IPS-20b (cell line): ENCODE results near the gene GLI3.

Experiments
- H3K27ac ChIP-seq: one replicate; pipeline ENCODE4 v1.5.1; 2013; ENCODE audit warnings: low read length
- H3K27me3 ChIP-seq: 2 replicates; pipeline ENCODE4 v1.6.1; 2013; ENCODE audit warnings: mild to moderate bottlenecking, low read length, inconsistent platforms; ENCODE audit not compliant: insufficient read depth
- H3K36me3 ChIP-seq: 2 replicates; pipeline ENCODE4 v1.6.1; 2013; ENCODE audit warnings: low read depth, mild to moderate bottlenecking, inconsistent platforms, low read length, moderate library complexity; ENCODE audit not compliant: insufficient read depth
- H3K4me1 ChIP-seq: 2 replicates; pipeline ENCODE4 v1.6.1; 2013; ENCODE audit warnings: mild to moderate bottlenecking, control low read depth, inconsistent platforms, low read length, moderate library complexity; ENCODE audit not compliant: insufficient read depth
- H3K4me3 ChIP-seq: 2 replicates; pipeline ENCODE4 v1.5.1; 2013; ENCODE audit warnings: mild to moderate bottlenecking, low read length, inconsistent platforms
- H3K9ac ChIP-seq: 2 replicates; pipeline ENCODE4 v1.6.1; 2013; ENCODE audit warnings: low read depth, mild to moderate bottlenecking, inconsistent platforms, low read length, moderate library complexity
- H3K9me3 ChIP-seq: 2 replicates; pipeline ENCODE4 v1.6.1; 2013; ENCODE audit warnings: mild to moderate bottlenecking, low read depth, low read length, inconsistent platforms; ENCODE audit not compliant: insufficient read depth

GLI3 gene

DNA sequence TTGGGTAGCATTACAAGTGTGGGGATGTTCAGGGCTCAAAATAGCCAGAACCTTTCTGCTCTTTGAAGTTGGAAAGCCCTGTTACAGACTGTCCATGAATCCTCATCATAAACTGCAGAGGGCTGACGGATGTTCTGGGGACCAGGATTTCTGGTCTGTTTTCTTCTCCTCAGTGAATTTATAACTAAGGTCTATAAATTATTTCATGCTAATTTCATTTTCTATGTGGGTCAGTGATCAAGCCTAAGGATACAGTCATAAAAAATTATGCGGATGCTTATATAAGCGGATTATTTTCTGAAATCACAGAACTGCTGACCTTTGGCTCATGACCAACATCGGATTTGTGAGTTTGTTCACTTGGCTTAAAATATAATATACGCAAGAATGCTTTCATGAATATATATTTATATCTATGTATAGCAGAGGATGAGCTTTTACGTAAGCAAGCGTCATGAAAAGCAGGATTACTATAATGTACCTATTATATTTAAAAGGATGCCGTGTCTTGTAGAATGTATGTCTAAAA lies 263.7 kb downstream of the GLI3 start:
- Histone ChIP-seq H3K4me1 (peaks cover 6% of the 10 kb centered on the region; the same call in 1 of the 2 replicates), H3K27ac (no peak overlapping the region), H3K4me3 (no peak overlapping the region), H3K27me3 (no peaks in the 10 kb centered on the region), H3K36me3 (peaks cover 59% of the 10 kb centered on the region), H3K9me3 (no peaks in the 10 kb centered on the region), H3K9ac (no peak overlapping the region)

GRCh38 chr7:41972776-41973175 lies 264.2 kb downstream of the GLI3 start:
- H3K36me3 ChIP-seq = peaks cover 56% of the 10 kb centered on the region
- no peaks in the 10 kb centered on the region for H3K27me3 ChIP-seq
- no peak overlapping the region for H3K9ac ChIP-seq
- H3K9me3 ChIP-seq = no peaks in the 10 kb centered on the region
- peaks cover 6% of the 10 kb centered on the region; the same call in 1 of the 2 replicates for H3K4me1 ChIP-seq
- no peak overlapping the region for H3K4me3 ChIP-seq
- no peak overlapping the region for H3K27ac ChIP-seq

DNA sequence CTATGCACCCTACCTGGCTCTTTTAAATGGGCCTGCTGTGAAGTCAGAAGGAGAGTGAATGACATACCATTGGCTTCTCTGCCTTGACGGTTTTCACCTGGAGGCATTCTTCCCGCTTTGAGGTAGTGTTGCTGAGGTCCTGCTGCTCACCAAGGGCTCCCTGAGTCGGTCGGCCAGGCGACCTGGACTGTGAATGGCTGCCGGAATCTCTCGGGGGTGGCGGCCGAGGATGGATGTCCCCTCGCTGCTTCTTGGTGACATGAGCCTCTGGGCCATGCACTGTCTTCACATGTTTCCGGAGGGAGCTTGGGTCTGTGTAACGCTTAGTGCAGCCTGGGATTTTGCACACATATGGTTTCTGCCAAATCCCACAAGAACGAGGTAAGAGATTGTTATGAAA lies 264.7 kb downstream of the GLI3 start:
- peaks cover 58% of the 10 kb centered on the region for H3K36me3 ChIP-seq
- no peak overlapping the region for H3K9ac ChIP-seq
- no peaks in the 10 kb centered on the region for H3K9me3 ChIP-seq
- H3K4me1 ChIP-seq = peaks cover under 1% of the 10 kb centered on the region; the same call in 1 of the 2 replicates
- H3K4me3 ChIP-seq = no peak overlapping the region
- no peak overlapping the region for H3K27ac ChIP-seq
- H3K27me3 ChIP-seq = no peaks in the 10 kb centered on the region

GRCh38 chr7:41971640-41972187 lies 265.3 kb downstream of the GLI3 start:
- H3K9me3 ChIP-seq = no peaks in the 10 kb centered on the region
- H3K27ac ChIP-seq = no peak overlapping the region
- no peaks in the 10 kb centered on the region for H3K4me1 ChIP-seq
- H3K27me3 ChIP-seq = no peaks in the 10 kb centered on the region
- peaks cover 62% of the 10 kb centered on the region for H3K36me3 ChIP-seq
- no peak overlapping the region for H3K9ac ChIP-seq
- no peak overlapping the region for H3K4me3 ChIP-seq

GRCh38 chr7:41970941-41971340 lies 266.1 kb downstream of the GLI3 start:
- no peak overlapping the region for H3K27ac ChIP-seq
- H3K27me3 ChIP-seq = no peaks in the 10 kb centered on the region
- peaks cover 60% of the 10 kb centered on the region for H3K36me3 ChIP-seq
- H3K9ac ChIP-seq = no peak overlapping the region
- H3K4me1 ChIP-seq = no peaks in the 10 kb centered on the region
- H3K9me3 ChIP-seq = no peaks in the 10 kb centered on the region
- no peak overlapping the region for H3K4me3 ChIP-seq

- Histone ChIP-seq H3K27me3 (no peaks in the 10 kb centered on the region), H3K4me1 (no peaks in the 10 kb centered on the region), H3K27ac (no peak overlapping the region), H3K36me3 (peaks cover 66% of the 10 kb centered on the region), H3K9ac (no peak overlapping the region), H3K4me3 (no peak overlapping the region), H3K9me3 (no peaks in the 10 kb centered on the region)
Measured at GRCh38 chr7:41969561-41970105, 267.4 kb downstream of the GLI3 start.

- Histone ChIP-seq H3K27me3 (no peaks in the 10 kb centered on the region), H3K9me3 (no peaks in the 10 kb centered on the region), H3K4me3 (no peak overlapping the region), H3K9ac (no peak overlapping the region), H3K36me3 (peaks cover 56% of the 10 kb centered on the region), H3K27ac (no peak overlapping the region), H3K4me1 (no peaks in the 10 kb centered on the region)
Measured at GRCh38 chr7:41967156-41967555, 269.9 kb downstream of the GLI3 start.

DNA sequence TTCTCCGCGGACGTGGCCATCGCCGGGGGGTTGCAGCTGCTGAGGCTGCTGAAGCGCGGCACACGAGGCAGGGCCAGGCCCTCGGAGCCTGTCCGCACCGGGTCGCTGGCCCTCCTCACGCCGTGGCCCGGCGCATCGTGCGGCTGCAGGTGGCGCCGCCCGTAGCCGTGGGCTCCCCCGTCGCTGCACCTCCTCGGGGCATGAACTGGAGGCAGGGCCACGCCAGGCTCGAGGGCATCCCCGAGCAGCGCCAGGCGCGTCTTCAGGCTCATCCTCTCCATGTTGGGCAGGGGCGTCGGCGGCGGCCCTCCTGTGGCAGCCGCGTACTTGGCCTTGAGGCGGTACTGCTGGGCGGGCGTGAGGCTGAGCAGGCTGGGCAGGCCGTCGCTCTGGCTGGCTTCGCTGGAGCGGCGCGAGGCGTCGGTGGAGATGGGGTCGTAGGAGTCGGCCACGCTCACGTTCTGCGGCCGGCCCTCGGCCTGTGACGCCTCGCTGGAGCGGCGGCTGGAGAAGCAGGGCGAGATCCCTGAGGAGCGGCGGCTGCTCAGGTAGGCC lies 271.0 kb downstream of the GLI3 start:
- Histone ChIP-seq H3K4me1 (no peaks in the 10 kb centered on the region), H3K27me3 (no peaks in the 10 kb centered on the region), H3K9ac (no peak overlapping the region), H3K9me3 (no peaks in the 10 kb centered on the region), H3K27ac (no peak overlapping the region), H3K36me3 (peaks cover 49% of the 10 kb centered on the region), H3K4me3 (no peak overlapping the region)

DNA sequence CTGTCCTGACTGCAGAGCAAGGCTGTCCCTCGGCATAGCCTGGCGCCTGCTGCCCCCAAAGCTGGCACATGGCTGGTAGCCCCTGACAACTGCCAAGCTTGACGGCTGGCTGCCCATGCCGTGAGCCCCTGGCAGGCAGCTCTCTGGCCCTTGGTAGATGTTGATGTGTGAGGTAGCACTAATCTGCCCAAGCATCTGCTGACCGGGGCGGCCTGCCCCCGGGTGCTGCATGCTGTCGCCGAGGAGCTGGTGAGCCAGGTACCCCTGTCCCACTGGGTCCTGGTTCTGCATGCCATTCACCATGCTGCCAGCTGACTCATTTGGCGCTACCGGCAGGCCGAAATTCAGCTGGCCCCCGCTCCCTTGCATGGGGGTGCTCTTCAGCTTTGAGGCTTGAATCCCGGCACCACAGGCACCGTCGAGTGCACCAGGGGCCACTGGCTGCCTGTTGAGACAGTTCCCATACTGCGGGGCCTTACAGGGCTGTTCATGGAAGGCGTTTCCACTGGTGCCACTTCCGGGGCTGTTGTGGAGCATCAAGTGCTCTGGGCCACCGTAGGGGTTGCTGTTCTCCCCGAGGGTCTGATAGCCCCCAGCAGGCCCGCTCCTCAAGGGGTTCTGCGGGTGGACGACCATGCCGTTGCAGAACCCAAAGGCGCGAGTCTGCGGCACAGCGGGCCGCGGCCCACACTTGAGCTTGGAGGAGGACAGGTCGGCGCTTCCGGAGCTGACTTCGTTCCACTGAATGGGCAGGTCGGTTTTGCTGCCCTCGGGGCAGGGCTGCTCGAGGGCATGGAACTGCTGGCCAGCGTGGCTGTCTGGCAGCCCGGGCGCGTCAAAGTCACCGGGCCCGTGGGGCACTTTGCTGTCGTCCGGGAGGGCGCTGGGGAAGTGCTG lies 271.9 kb downstream of the GLI3 start:
- no peak overlapping the region for H3K27ac ChIP-seq
- H3K4me3 ChIP-seq = no peak overlapping the region
- H3K36me3 ChIP-seq = peaks cover 44% of the 10 kb centered on the region
- H3K4me1 ChIP-seq = no peaks in the 10 kb centered on the region
- no peak overlapping the region for H3K9ac ChIP-seq
- no peaks in the 10 kb centered on the region for H3K9me3 ChIP-seq
- H3K27me3 ChIP-seq = no peaks in the 10 kb centered on the region

DNA sequence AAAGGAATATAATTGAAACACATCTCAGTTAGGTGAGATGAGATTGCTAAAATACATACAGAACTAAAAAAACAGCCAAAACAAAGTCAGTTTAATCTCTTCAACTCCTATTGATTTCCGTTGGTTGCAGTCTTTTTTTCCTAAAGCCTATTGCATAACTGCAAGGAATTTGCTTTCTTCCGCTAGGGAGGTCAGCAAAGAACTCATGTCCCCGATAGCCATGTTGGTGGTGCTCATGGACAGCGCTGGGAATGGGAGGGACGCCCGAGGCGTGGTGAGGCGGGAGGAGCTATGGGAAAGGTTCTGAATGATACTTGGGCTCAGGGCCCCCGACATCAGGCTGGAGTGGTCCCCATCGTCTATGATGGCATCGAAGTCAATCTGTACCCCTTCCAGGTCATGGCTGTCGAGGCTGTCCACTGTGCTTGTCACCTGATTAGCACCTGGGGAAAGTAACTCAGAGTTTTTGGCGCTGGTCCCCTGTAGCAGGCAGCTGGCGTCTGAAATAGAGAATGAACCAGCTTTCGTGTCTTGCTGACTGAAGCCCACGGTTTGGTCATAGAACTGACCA lies 272.7 kb downstream of the GLI3 start:
- H3K27me3 ChIP-seq = no peaks in the 10 kb centered on the region
- H3K36me3 ChIP-seq = peaks cover 38% of the 10 kb centered on the region
- no peaks in the 10 kb centered on the region for H3K9me3 ChIP-seq
- H3K27ac ChIP-seq = no peak overlapping the region
- H3K9ac ChIP-seq = no peak overlapping the region
- no peaks in the 10 kb centered on the region for H3K4me1 ChIP-seq
- H3K4me3 ChIP-seq = no peak overlapping the region

DNA sequence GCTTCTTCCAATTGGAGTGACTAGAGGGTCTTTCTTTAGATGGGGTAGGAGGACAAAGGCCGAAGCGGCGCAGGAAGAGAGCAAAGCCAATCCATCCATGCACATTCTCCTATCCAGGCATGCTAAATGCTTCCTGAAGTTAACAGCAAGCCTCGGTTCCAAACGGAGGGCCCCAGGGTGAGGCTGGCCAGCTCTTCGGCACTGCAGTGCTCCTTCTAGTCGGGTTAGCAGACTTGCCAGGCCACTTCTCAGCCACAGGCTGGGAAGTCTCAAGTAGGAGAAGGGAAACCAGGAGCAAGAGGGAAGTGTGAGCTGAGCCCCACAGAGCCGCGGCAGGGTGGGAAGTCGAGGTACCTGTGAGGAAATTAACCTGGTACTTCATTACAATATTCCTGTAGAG lies 280.3 kb downstream of the GLI3 start:
- no peaks in the 10 kb centered on the region for H3K36me3 ChIP-seq
- peaks cover 6% of the 10 kb centered on the region for H3K4me1 ChIP-seq
- no peak overlapping the region for H3K27ac ChIP-seq

More for the DNA sequence above, 280.3 kb downstream of the GLI3 start:
- Histone ChIP-seq H3K9ac (no peak overlapping the region), H3K4me3 (no peak overlapping the region), H3K9me3 (no peaks in the 10 kb centered on the region), H3K27me3 (no peaks in the 10 kb centered on the region)
